Esophagus mucosa (tissue), 1 donor: Measurements from ENCODE around the gene NTN1. TPM values are rescaled to one million over a fixed set of nuclear protein-coding genes. Genes with fewer than 3 reads are reported as not detected.

Source experiments
- ATAC-seq: fragments of 200-7000 bp; cut with Tn5 transposase; one replicate; pipeline ENCODE4 v1.9.1; 2020
- total RNA-seq: library from RNA; stranded (reverse); gene quantifications from one replicate; pipeline ENCODE4 v1.2.4, GENCODE V29; 2023
- donor health status: DM: yes; HTN: yes; CAD: no.

The NTN1 gene
- total RNA-seq, 1 donor from 2014 or later = 9.1 TPM

DNA sequence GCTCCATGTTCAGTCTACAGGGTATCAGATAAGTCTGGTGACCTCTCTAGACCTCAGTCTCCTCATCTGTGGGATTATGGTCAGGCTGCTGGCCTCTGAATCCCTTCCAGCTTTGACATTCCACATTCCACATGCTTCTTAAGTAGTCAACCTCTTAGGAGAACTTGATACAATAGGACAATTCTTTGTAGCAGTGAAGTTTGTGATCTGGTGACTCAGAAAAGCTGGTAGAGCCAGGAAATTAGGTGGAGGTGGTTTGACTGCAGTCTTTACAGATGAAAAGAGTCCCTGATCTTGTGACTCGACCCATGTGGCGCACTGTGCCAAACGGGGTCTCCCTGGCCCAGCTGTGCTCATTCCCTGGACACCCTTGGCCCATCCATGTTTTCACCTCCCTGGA lies 147.8 kb downstream of the NTN1 start:
- peak; percentile 53 for ATAC-seq

DNA sequence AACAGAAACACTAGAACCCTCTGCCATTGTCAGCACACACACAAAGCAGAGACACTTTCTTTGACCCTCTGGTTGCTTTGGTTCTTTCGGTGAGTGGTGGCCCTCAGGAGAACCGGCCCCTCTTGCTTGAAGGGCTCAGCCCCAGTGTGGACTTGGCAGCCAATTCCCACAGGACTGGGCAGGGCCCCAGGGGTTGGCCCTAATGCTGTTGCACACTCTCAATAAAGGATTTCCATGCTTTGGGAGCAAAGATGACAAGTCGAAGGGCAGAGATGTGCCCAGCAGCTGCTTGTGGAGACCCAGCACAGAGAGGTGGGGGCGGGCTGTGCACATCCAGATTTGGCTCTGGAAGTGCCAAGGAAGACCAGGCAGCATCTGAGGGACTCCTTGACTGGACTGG lies 149.0 kb downstream of the NTN1 start:
- peak; percentile 4 for ATAC-seq

- ATAC-seq = peak; percentile 7
Observed at GRCh38 chr17:9170853-9171252, 149.5 kb downstream of the NTN1 start.

- ATAC-seq = no peak
Observed at GRCh38 chr17:9173386-9173983, 152.2 kb downstream of the NTN1 start.

- no peak for ATAC-seq
Observed at GRCh38 chr17:9174312-9174711, 153.0 kb downstream of the NTN1 start.

- peak; percentile 67 for ATAC-seq
Observed at GRCh38 chr17:9174779-9175574, 153.7 kb downstream of the NTN1 start.

DNA sequence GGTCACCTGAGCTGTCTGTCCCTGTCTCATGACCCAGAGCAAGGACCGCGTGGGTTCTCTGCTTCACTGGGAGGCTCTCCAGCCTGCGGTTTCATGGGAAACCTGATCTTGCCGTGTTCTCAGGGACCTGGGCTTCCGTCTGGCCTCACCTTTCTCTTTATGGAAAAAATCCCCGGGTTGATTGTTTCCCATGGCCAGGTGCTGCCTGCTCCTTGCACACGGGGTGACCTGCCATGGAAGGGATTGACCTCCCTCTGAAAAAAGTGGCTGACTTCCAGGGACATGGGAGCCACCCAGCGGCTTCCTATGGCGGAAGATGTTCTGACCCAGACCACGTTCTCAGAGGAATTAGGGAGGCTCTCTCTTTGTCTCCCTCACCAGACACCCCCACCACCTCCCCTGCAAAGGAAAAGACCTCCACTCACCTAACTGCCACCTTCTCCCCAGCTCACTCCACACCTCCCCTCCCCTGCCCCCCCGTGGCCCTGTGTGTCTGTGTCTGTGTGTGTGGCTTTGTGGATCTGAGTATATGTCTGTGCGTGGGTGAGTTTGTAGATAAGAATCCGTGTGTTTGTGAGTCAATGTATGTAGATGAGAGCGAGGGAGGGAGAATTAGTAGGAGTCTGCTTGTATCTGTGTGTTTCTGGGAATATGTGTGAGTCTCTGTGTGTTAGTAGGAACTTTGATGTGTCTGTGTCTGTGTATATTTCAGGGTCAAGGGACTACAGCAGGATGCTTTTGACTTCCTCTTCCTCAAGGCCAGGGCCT lies 154.6 kb downstream of the NTN1 start:
- ATAC-seq = no peak

DNA sequence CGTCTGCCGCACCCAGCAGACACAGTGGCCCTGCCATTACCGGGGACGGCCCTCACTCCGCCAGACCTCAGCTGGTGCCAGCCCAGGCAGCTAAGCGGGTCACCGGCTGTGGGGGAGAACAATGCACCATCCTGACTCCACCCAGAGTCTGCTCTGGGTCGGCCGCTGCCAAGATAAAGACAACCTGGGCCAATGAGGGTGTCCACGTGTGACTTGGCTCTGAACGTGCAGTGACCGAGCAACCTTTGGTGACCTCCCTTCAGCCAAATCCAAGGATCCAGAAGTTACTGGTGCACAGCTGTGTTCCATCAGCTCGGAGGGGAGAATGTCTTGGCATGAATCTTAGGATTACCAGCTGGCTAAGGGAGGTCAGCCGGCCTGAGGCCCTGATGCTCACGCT lies 155.9 kb downstream of the NTN1 start:
- no peak for ATAC-seq

- no peak for ATAC-seq
Observed at GRCh38 chr17:9178319-9178718, 157.0 kb downstream of the NTN1 start.

GRCh38 chr17:9179602-9180001 lies 158.3 kb downstream of the NTN1 start:
- ATAC-seq = no peak

DNA sequence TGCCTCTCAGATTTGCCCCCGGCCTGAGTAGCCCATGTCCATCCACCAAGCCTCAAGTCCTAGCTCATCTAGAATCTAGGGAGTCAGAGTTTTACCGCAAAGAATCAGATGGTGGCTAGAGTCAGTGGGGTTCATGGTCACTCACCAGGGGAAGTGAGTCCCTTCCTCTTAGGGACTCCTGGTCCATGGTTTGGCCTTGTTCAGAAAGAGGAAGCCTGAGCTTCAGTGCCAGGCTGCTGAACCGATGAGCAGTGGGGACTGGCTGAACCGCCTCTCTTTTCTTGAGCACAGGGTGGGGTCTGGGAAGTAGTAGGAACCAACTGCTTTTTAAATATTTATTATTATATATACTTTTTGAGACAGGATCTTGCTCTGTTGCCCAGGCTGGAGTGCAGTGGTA lies 160.3 kb downstream of the NTN1 start:
- no peak for ATAC-seq

DNA sequence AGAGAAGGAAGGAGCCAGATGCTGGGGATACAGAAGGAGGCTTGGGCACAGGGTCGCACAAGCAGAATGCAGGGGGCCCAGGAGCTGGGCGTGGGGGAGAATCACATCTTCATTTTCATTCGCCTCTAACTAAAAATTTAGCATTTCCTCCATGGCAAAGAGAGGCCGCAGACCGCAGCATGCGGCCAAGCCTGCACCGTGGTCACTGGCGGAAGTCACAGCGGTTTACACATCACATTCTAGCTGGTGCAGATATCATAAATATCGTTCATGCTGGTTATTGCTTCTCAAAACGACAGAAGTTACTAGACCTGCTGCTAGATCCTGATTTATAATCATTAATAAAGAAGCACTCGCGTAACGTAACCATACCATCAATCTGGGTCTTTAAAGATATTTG lies 162.0 kb downstream of the NTN1 start:
- ATAC-seq = no peak

GRCh38 chr17:9185142-9185541 lies 163.8 kb downstream of the NTN1 start:
- ATAC-seq = peak; percentile 40

DNA sequence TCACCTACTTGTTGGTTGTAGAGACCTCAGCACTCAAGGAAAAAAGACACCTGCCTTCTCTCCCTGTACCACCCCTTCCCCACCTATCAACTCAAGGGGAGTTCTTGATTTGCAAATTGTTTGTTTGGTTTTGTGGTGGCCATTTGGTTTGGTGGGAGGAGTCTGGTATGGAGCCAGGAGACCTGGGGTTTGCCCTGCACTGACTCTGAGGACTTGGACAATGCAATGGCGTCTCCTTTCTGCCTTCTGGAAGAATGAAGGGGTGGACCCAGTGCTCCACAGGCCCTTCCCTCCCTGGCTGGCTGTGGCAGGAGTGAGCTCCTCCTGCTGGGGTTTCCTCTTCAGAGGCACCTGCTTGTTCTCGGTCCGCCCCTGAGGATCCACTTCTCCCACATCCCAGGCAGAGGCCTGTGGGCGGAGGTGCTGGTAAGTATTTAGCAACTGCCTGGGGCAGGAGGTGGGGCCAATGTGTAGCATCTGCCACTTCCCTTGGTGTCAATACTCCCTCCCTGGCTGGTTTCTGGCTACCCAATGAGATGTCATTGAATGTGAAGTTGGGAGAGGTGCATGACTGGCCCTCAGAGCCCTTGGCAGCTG lies 164.5 kb downstream of the NTN1 start:
- peak; percentile 73 for ATAC-seq

DNA sequence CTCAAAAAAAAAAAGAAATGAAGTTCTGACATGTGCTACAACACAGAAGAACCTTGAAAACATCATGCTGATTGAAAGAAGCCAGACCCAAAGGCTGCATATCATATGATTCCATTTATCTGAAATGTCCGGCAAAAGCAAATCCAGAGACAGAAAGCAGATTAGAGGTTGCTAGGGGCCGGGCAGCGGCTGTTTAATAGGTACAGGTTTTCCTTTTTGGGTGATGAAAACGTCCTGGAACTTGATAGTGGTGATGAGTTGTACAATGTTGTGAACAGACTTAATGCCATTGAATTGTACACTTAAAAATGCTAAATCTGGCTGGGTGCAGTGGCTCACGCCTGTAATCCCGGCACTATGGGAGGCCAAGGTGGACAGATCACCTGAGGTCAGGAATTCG lies 166.5 kb downstream of the NTN1 start:
- ATAC-seq = no peak

GRCh38 chr17:9188367-9188766 lies 167.1 kb downstream of the NTN1 start:
- no peak for ATAC-seq

- no peak for ATAC-seq
Observed at GRCh38 chr17:9189870-9190269, 168.6 kb downstream of the NTN1 start.

DNA sequence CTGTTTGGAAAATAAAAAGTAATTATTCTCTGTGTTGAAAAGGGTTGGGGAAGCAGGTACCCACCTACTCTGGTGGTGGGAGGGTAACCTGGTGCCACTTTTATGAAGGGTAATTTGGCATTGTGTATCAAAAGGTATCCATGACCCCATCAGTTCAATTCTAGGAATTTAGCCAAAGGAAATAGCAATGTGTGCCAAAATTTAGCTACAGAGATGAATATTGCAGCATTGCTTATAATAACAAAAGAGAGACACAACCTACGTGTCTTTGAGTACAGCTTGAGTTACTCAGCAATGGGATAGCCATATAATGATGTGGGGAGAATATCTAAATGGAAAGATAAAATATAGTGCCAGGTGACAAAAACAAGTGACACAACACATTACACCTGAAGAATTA lies 170.7 kb downstream of the NTN1 start:
- ATAC-seq = no peak

DNA sequence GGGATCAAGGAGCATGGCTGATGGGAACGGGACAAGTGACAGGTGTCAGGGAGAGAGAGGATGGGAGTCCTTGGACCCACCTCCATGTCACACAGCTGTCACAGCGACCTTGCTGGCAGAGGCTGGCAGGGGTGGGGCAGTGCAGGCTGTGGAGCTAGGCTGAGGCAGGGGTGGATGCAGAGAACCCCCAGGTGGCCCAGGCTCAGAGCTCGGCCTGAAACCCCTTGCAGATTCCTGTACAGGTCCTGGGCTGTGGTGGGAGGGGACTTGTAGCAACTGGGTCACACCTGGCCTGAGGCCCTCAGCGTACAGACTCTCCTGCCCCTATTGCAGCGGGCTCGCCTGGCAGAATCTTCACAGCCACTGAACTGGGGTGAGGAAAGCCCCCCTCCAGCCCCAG lies 174.1 kb downstream of the NTN1 start:
- no peak for ATAC-seq

- ATAC-seq = peak; percentile 81
Observed at GRCh38 chr17:9195961-9196670, 174.8 kb downstream of the NTN1 start.

- peak; percentile 61 for ATAC-seq
Observed at GRCh38 chr17:9199571-9200551, 178.6 kb downstream of the NTN1 start.
